IMR-90 (cell line): Measurements from ENCODE around the gene TBC1D16. TPM values are rescaled to one million over a fixed set of nuclear protein-coding genes. Genes with fewer than 3 reads are reported as not detected.

Experiments
- ATAC-seq: fragments of 200-7000 bp; cut with Tn5 transposase; 2 replicates; pipeline ENCODE4 v1.9.1; 2020; ENCODE audit warnings: low read depth, mild to moderate bottlenecking, moderate library complexity
- BruUV-seq: library from RNA; stranded (reverse); fragments of 400-500 nt; replicated peaks from 2 replicates; lab custom pipeline; 2021; lab: Mats Ljungman, UMichigan
- CTCF ChIA-PET: fragments of 300-600 bp; formaldehyde crosslinking; extraction: SDS; loops from one replicate; lab custom pipeline; 2021; ENCODE audit warnings: antibody characterized with exemption; lab: Yijun Ruan, JAX
- POLR2A ChIA-PET: fragments of 300-600 bp; sonication (Branson Sonifier 250); formaldehyde crosslinking; loops from one replicate; lab custom pipeline; 2022; ENCODE audit warnings: antibody characterized with exemption; ENCODE audit not compliant: unreplicated experiment; lab: Charles Lee
- DNase-seq: peaks from one replicate; pipeline ENCODE4 v3.0.0; 2013
- H2AFZ ChIP-seq: replicated peaks from 2 replicates; pipeline ENCODE3; 2013; ENCODE audit warnings: low read length, mild to moderate bottlenecking; ENCODE audit not compliant: poor library complexity
- H2AK5ac ChIP-seq: 2 replicates; pipeline ENCODE4 v1.6.1; 2013; ENCODE audit warnings: low read depth, low read length, inconsistent platforms
- H2AK9ac ChIP-seq: replicated peaks from 2 replicates; pipeline ENCODE3; 2013; ENCODE audit warnings: mild to moderate bottlenecking, low read depth, low read length, moderate library complexity; ENCODE audit not compliant: poor library complexity
- H2BK120ac ChIP-seq: 2 replicates; pipeline ENCODE4 v1.6.1; 2013; ENCODE audit warnings: low read depth, low read length, inconsistent platforms
- H2BK15ac ChIP-seq: 3 replicates; pipeline ENCODE4 v1.6.1; 2013; ENCODE audit warnings: low read depth, low read length, inconsistent platforms
- H2BK20ac ChIP-seq: 2 replicates; pipeline ENCODE4 v1.6.1; 2013; ENCODE audit warnings: low read depth, mild to moderate bottlenecking, inconsistent platforms, low read length, moderate library complexity
- H2BK5ac ChIP-seq: 2 replicates; pipeline ENCODE4 v1.6.1; 2013; ENCODE audit warnings: mild to moderate bottlenecking, low read depth, low read length, inconsistent platforms; ENCODE audit not compliant: poor library complexity, severe bottlenecking
- H3K14ac ChIP-seq: replicated peaks from 2 replicates; pipeline ENCODE4 v1.6.1; 2013; ENCODE audit warnings: low read depth, low read length, inconsistent platforms
- H3K18ac ChIP-seq: 2 replicates; pipeline ENCODE4 v1.6.1; 2013; ENCODE audit warnings: low read depth, low read length, control low read depth
- H3K23ac ChIP-seq: 2 replicates; pipeline ENCODE4 v1.6.1; 2013; ENCODE audit warnings: low read depth, low read length, inconsistent platforms
- H3K27ac ChIP-seq: 2 replicates; pipeline ENCODE4 v1.5.1; 2013; ENCODE audit warnings: mild to moderate bottlenecking, control low read depth, low read length; ENCODE audit not compliant: insufficient read depth
- H3K27me3 ChIP-seq: 2 replicates; pipeline ENCODE4 v1.6.1; 2013; ENCODE audit warnings: low read length; ENCODE audit not compliant: control insufficient read depth, insufficient read depth
- H3K36me3 ChIP-seq: 2 replicates; pipeline ENCODE4 v1.6.1; 2013; ENCODE audit warnings: low read length, mixed read lengths; ENCODE audit not compliant: control insufficient read depth, insufficient read depth
- H3K4ac ChIP-seq: 2 replicates; pipeline ENCODE4 v1.6.1; 2013; ENCODE audit warnings: low read depth, low read length, inconsistent platforms
- H3K4me1 ChIP-seq: 2 replicates; pipeline ENCODE4 v1.6.1; 2013; ENCODE audit warnings: low read length, mixed read lengths; ENCODE audit not compliant: control insufficient read depth, insufficient read depth
- H3K4me2 ChIP-seq: 2 replicates; pipeline ENCODE4 v1.6.1; 2013; ENCODE audit warnings: low read depth, mild to moderate bottlenecking, control low read depth, low read length, moderate library complexity
- H3K4me3 ChIP-seq: 2 replicates; pipeline ENCODE4 v1.5.1; 2013; ENCODE audit warnings: low read depth, mild to moderate bottlenecking, control low read depth, low read length, moderate library complexity; ENCODE audit not compliant: insufficient read depth
- H3K56ac ChIP-seq: 2 replicates; pipeline ENCODE4 v1.6.1; 2013; ENCODE audit warnings: low read length, inconsistent platforms; ENCODE audit not compliant: insufficient read depth; ENCODE audit errors: extremely low read depth
- H3K79me1 ChIP-seq, 2 experiments: 2 replicates each; pipeline ENCODE4 v1.6.1; 2013; ENCODE audit warnings: low read length in 2 of 2, inconsistent platforms in 1 of 2, low read depth in 1 of 2
- H3K9ac ChIP-seq: 2 replicates; pipeline ENCODE4 v1.6.1; 2013; ENCODE audit warnings: low read depth, low read length, control low read depth
- H3K9me1 ChIP-seq: 2 replicates; pipeline ENCODE4 v1.6.1; 2013; ENCODE audit warnings: low read length, inconsistent platforms; ENCODE audit not compliant: insufficient read depth
- H3K9me3 ChIP-seq: 2 replicates; pipeline ENCODE4 v1.6.1; 2013; ENCODE audit warnings: low read length; ENCODE audit not compliant: control insufficient read depth, insufficient read depth
- H4K20me1 ChIP-seq: 2 replicates; pipeline ENCODE4 v1.6.1; 2013; ENCODE audit warnings: low read length, inconsistent platforms; ENCODE audit not compliant: insufficient read depth
- H4K5ac ChIP-seq: 2 replicates; pipeline ENCODE4 v1.6.1; 2013; ENCODE audit warnings: mild to moderate bottlenecking, low read depth, low read length, control low read depth
- H4K8ac ChIP-seq, 2 experiments: 2 replicates each; pipeline ENCODE4 v1.6.1; 2013; ENCODE audit warnings: low read depth in 2 of 2, low read length in 2 of 2, control low read depth in 1 of 2, inconsistent platforms in 1 of 2
- H4K91ac ChIP-seq: 2 replicates; pipeline ENCODE4 v1.6.1; 2013; ENCODE audit warnings: low read depth, low read length, inconsistent platforms; ENCODE audit not compliant: insufficient read depth
- FOS ChIP-seq: fragments of 150-350 bp; IDR thresholded peaks from 2 replicates; pipeline ENCODE4 v1.6.1; 2016; ENCODE audit warnings: low read depth, low read length
- MAFK ChIP-seq: IDR thresholded peaks from 2 replicates; pipeline ENCODE4 v1.6.1; 2012; ENCODE audit warnings: low read depth, low read length, improper control_type of control experiment
- RCOR1 ChIP-seq: IDR thresholded peaks from 2 replicates; pipeline ENCODE4 v1.6.1; 2012; ENCODE audit warnings: mild to moderate bottlenecking, low read length, improper control_type of control experiment; ENCODE audit not compliant: insufficient replicate concordance
- USF2 ChIP-seq: fragments of 150-350 bp; IDR thresholded peaks from 2 replicates; pipeline ENCODE4 v1.6.1; 2017; ENCODE audit warnings: mild to moderate bottlenecking, antibody characterized with exemption, low read length, low read depth
- WGBS, 2 experiments: methylation state at CpG; one replicate each; pipeline versions ENCODE4 v1.1.5 to v1.1.7; 2013; ENCODE audit warnings: missing lambda C conversion rate in 2 of 2; ENCODE audit not compliant: insufficient read length in 1 of 2; ENCODE audit errors: extremely low coverage in 2 of 2; 5-methylcytosine and 5-hydroxymethylcytosine counted together
- dilution Hi-C: fragments of 300-500 bp; cut with HindIII; formaldehyde crosslinking; loops from one replicate; pipeline ENCODE4 v1.14.3; 2018; ENCODE audit warnings: low sequenced_read_pairs; ENCODE audit not compliant: unreplicated experiment
- in situ Hi-C: fragments of 300-500 bp; cut with MboI; formaldehyde crosslinking; loops from 3 replicates; pipeline ENCODE4 v1.14.3; 2019; ENCODE audit warnings: low sequenced_read_pairs, inconsistent platforms, mixed read lengths
- intact Hi-C: fragments of 100-400 bp; cut with micrococcal nuclease; formaldehyde crosslinking; loops from 2 replicates; pipeline ENCODE4 v1.10.0; 2022
- polyA plus RNA-seq, 3 experiments: library from polyadenylated mRNA; depleted of rRNA; stranded (reverse); fragments of >200 nt; gene quantifications; 2 replicates each; pipeline ENCODE4 v1.2.3, GENCODE V29; 2012; ENCODE audit warnings: low replicate concordance in 1 of 3
- total RNA-seq: library from RNA; depleted of rRNA; stranded (reverse); fragments of >200 nt; gene quantifications from 2 replicates; pipeline ENCODE4 v1.2.3, GENCODE V29; 2012

The TBC1D16 gene
- total and polyA plus RNA-seq, 2 of the 4 experiments (the other 2 are of a cell fraction), result 10.1 to 16.7 TPM

- POLR2A ChIA-PET, result no interaction called here
- Histone ChIP-seq H4K8ac (no peak overlapping the region), H2AFZ (no peak overlapping the region), H2AK5ac (no peak overlapping the region), H3K18ac (no peak overlapping the region), H4K5ac (no peak overlapping the region), H3K27me3 (peaks cover 69% of the 10 kb centered on the region), H3K4me1 (no peaks in the 10 kb centered on the region; the same call in 1 of the 2 replicates), H3K23ac (no peak overlapping the region), H4K20me1 (no peaks in the 10 kb centered on the region), H3K27ac (no peak overlapping the region), H3K9me1 (no peaks in the 10 kb centered on the region), H3K4ac (no peak overlapping the region), H3K4me3 (no peak overlapping the region), H2BK5ac (no peak overlapping the region), H3K9ac (no peak overlapping the region), H2BK15ac (no peak overlapping the region), H3K14ac (no peak overlapping the region), H3K79me1 (no peaks in the 10 kb centered on the region), H2BK120ac (no peak overlapping the region), H2AK9ac (no peak overlapping the region), H3K4me2 (no peak overlapping the region), H2BK20ac (no peak overlapping the region), H3K36me3 (no peaks in the 10 kb centered on the region), H4K91ac (no peak overlapping the region), H3K56ac (no peak overlapping the region), H3K9me3 (no peaks in the 10 kb centered on the region)
- no CpG with 5 or more reads among the region's 14 CpGs for WGBS, 2 experiments
- DNase-seq (no peak), ATAC-seq (no peak)
- in situ Hi-C loops (loop anchor here (5.0 to 10.0 kb wide), 3 partner anchors 51 to 163 kb away; no protein-coding TSS in a partner anchor), dilution Hi-C loops (no loop called here), intact Hi-C loops (no loop called here)
- TF ChIP-seq MAFK (no peak), RCOR1 (no peak), USF2 (no peak), FOS (no peak)
- CTCF ChIA-PET, result no interaction called here
- no TSS peak for BruUV-seq
Measured at GRCh38 chr17:79917902-79918484, 117.7 kb downstream of the TBC1D16 start.
